HG02571 (cell line): ENCODE measurements around the gene TEX19.
A peak's percentile ranks its signal among the peaks of the same experiment; 100 is the strongest.
"Not testable (repeated sequence)": the region's sequence is repeated elsewhere in the genome, so short reads cannot be mapped to it uniquely, and the experiment has no call there.

Source experiments
- ATAC-seq: cut with Tn5 transposase; IDR thresholded peaks from one replicate; pipeline ENCODE4 v1.9.1; 2021; ENCODE audit warnings: mild to moderate bottlenecking, moderate library complexity; ENCODE audit not compliant: unreplicated experiment

Gene TEX19

GRCh38 chr17:82333279-82334171, 25.5 kb upstream of the TEX19 start, which contains the start of gene SECTM1:
TSS of gene SECTM1 (minus strand) at chr17:82333766. CDS start at chr17:82327240, 6,526 bp downstream.
- ATAC-seq, result no peak

GRCh38 chr17:82334204-82334621, 24.8 kb upstream of the TEX19 start:
- ATAC-seq, result no peak

GRCh38 chr17:82334622-82335394, 24.2 kb upstream of the TEX19 start:
- no peak for ATAC-seq

- ATAC-seq, result no peak
These were observed 20.0 kb upstream of the TEX19 start for GRCh38 chr17:82338858-82339633.

GRCh38 chr17:82339634-82340580, 19.1 kb upstream of the TEX19 start:
- ATAC-seq, result no peak

- no peak for ATAC-seq
These were observed 16.5 kb upstream of the TEX19 start for GRCh38 chr17:82342361-82343079.

- ATAC-seq, result no peak
These were observed 15.5 kb upstream of the TEX19 start for GRCh38 chr17:82343560-82343959.

GRCh38 chr17:82344175-82344907, 14.7 kb upstream of the TEX19 start:
- ATAC-seq, result no peak

- ATAC-seq, result no peak
These were observed 13.7 kb upstream of the TEX19 start for GRCh38 chr17:82345151-82345976.

GRCh38 chr17:82346342-82347300, 12.4 kb upstream of the TEX19 start:
- no peak for ATAC-seq

- ATAC-seq, result not testable (repeated sequence)
These were observed 11.1 kb upstream of the TEX19 start for GRCh38 chr17:82347994-82348393.

- ATAC-seq, result no peak
These were observed 10.6 kb upstream of the TEX19 start for GRCh38 chr17:82348434-82348833.

GRCh38 chr17:82348866-82349265, 10.2 kb upstream of the TEX19 start:
- ATAC-seq, result no peak

GRCh38 chr17:82349287-82349701, 9.8 kb upstream of the TEX19 start:
- ATAC-seq, result no peak

- ATAC-seq, result no peak
These were observed 8.6 kb upstream of the TEX19 start for GRCh38 chr17:82350182-82351030.

- ATAC-seq, result peak; percentile 41
These were observed 7.8 kb upstream of the TEX19 start for GRCh38 chr17:82351254-82351712.
